Measurements from ENCODE around the gene GIMAP4.
A peak's percentile ranks its signal among the peaks of the same experiment; 100 is the strongest.
"Not testable (repeated sequence)": the region's sequence is repeated elsewhere in the genome, so short reads cannot be mapped to it uniquely, and the experiment has no call there.

The GIMAP4 gene

DNA sequence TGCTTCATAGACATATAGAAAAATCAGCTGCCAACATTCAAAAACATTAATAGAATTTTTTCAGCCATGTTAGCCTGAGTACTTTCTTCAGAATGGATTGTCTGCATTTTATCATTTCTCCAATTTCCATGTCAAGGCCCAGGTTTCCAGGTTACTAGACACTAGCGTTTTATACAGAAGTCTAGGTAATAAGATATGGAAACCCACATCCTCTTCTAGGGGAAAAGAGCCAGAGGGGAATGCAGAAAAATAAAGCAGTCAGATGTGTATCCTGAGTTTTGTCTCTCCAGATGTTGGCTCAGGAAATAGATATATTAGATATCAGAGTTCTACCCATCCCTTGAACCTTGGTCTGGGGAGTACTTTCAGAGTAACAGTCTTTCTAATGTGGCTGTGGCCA is 20.4 kb downstream of the GIMAP4 start:
- no peaks in the 10 kb centered on the region for H3K27me3 ChIP-seq
- peak overlapping the region in 1 of 2 experiments; percentile 16 for H3K4me3 ChIP-seq (ENCODE audit: low read depth in 1 of 2, low read length in 1 of 2)
- TF ChIP-seq, protein P1, sequence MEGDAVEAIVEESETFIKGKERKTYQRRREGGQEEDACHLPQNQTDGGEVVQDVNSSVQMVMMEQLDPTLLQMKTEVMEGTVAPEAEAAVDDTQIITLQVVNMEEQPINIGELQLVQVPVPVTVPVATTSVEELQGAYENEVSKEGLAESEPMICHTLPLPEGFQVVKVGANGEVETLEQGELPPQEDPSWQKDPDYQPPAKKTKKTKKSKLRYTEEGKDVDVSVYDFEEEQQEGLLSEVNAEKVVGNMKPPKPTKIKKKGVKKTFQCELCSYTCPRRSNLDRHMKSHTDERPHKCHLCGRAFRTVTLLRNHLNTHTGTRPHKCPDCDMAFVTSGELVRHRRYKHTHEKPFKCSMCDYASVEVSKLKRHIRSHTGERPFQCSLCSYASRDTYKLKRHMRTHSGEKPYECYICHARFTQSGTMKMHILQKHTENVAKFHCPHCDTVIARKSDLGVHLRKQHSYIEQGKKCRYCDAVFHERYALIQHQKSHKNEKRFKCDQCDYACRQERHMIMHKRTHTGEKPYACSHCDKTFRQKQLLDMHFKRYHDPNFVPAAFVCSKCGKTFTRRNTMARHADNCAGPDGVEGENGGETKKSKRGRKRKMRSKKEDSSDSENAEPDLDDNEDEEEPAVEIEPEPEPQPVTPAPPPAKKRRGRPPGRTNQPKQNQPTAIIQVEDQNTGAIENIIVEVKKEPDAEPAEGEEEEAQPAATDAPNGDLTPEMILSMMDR (IDR thresholded peaks at IDR 0.05): no peak
- no peaks in the 10 kb centered on the region for H3K9me3 ChIP-seq
- no peaks in the 10 kb centered on the region for H3K36me3 ChIP-seq
- H3K4me1 ChIP-seq (ENCODE audit: control insufficient read depth in 1 of 2, insufficient read depth in 1 of 2, low read depth in 1 of 2, low read length in 1 of 2): peaks cover 21% of the 10 kb centered on the region in 2 experiments
- H3K27ac ChIP-seq: peak overlapping the region; percentile 84

DNA sequence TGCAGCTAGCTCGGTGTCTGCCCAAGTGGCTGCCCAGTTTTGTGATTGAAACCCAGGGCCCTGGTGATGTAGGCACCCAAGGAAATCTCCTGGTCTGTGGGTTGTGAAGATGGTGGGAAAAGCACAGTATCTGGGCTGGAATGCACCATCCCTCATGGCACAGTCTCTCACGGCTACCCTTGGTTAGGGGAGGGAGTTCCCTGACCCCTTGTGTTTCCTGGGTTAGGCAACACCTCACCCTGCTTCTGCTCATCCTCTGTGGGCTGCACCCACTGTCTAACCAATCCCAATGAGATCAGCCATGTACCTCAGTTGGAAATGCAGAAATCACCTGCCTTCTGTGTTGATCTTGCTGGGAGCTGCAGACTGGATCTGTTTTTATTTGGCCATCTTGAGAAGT is 27.6 kb downstream of the GIMAP4 start:
- Histone ChIP-seq H3K9me3 (no peaks in the 10 kb centered on the region), H3K36me3 (no peaks in the 10 kb centered on the region), H3K4me1 (ENCODE audit: control insufficient read depth in 1 of 2, insufficient read depth in 1 of 2, low read depth in 1 of 2, low read length in 1 of 2) (no peaks in the 10 kb centered on the region), H3K4me3 (ENCODE audit: low read depth in 1 of 2, low read length in 1 of 2) (no peak overlapping the region), H3K27me3 (no peaks in the 10 kb centered on the region), H3K27ac (no peak overlapping the region)
- TF ChIP-seq, protein P1 (IDR thresholded peaks at IDR 0.05): no peak

DNA sequence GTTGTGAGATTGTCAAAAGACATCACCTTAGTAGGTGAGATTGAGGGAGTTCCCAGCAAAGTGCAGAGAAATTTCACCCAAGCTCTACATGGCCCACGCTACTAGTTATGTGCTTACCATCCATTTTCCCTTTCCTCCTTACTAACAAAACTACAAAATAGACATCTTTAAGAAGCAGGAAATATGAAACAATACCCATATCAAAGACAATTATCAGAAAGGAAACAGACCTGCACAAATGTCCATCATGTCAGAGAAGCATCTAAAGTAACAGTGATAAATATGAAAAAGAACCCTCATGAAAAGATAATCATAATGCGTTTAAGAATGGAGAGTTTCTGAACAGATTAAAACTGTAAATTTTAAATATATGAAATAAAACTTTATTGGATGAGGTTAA is 28.2 kb downstream of the GIMAP4 start:
- Histone ChIP-seq H3K27ac (no peak overlapping the region), H3K4me3 (ENCODE audit: low read depth in 1 of 2, low read length in 1 of 2) (no peak overlapping the region), H3K4me1 (ENCODE audit: control insufficient read depth in 1 of 2, insufficient read depth in 1 of 2, low read depth in 1 of 2, low read length in 1 of 2) (no peaks in the 10 kb centered on the region), H3K36me3 (no peaks in the 10 kb centered on the region), H3K27me3 (no peaks in the 10 kb centered on the region), H3K9me3 (no peaks in the 10 kb centered on the region)
- TF ChIP-seq, protein P1 (IDR thresholded peaks at IDR 0.05): no peak

DNA sequence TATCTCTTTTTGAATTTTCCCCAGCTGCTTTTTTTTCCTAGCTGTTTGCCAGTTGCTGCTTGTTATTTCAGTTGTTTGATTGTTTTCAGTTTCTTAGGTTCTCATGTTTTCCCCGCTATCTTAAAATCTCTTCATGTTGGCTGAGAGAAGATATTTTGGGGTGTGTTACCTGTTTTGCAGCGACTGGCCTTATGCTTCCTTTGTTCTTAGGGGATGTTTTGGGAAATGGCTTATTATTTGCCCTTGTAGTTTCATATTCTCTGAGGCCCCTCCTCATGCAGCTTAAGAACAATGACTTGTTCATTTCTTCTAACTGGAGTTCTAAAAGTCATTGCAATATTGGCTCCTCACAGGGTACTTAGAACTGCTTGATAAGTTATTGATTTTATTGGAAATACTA is 36.4 kb downstream of the GIMAP4 start:
- H3K4me1 ChIP-seq (ENCODE audit: control insufficient read depth in 1 of 2, insufficient read depth in 1 of 2, low read depth in 1 of 2, low read length in 1 of 2); H3K9me3 ChIP-seq; H3K27me3 ChIP-seq; H3K27ac ChIP-seq; H3K4me3 ChIP-seq (ENCODE audit: low read depth in 1 of 2, low read length in 1 of 2); H3K36me3 ChIP-seq: not testable (repeated sequence)

DNA sequence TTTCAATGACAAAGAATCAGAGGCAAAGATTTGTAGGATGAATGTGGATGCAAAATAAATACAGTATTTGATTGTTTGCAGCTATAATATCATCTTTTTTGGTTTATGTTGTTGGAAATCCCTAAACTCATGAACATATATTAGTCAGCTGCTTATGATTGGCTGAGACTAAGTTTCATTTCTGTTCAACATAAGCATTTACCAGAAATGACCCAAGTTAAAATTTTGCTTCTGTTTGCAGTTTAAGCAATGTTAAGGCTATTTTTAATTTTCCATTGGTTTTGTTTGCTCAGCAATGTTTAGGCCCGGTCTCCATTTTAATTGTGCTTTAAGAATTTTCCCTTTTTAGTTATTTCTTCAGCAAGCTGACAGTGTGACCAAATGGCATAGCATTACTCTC is 43.0 kb downstream of the GIMAP4 start:
- TF ChIP-seq, protein P1 (IDR thresholded peaks at IDR 0.05): no peak
- Histone ChIP-seq H3K27me3 (no peaks in the 10 kb centered on the region), H3K9me3 (no peaks in the 10 kb centered on the region)

DNA sequence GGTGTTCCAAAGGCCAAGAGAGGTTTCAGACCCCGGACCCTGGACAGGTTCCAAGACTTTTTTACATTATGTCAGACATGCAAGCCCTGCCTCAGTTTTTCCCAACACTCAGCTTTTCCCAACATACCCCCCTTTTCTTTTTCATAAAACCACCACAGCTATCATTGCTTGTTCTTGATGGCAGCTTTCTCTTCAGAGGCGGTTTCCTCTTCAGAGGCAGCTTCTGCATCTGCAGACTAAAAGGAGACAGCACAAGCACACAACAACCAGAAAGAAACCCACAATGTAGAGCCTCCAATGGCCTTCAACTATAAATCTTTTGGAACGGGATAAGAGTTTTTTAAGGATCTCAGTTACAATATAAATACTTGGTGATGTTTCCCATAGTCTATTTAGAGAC is 45.7 kb downstream of the GIMAP4 start:
- no peak overlapping the region for H3K4me3 ChIP-seq (ENCODE audit: low read depth in 1 of 2, low read length in 1 of 2)
- TF ChIP-seq, protein P1 (IDR thresholded peaks at IDR 0.05): no peak
- H3K27ac ChIP-seq: no peak overlapping the region
- no peaks in the 10 kb centered on the region for H3K36me3 ChIP-seq
- H3K27me3 ChIP-seq: no peaks in the 10 kb centered on the region
- H3K9me3 ChIP-seq: no peaks in the 10 kb centered on the region
- H3K4me1 ChIP-seq (ENCODE audit: control insufficient read depth in 1 of 2, insufficient read depth in 1 of 2, low read depth in 1 of 2, low read length in 1 of 2): no peaks in the 10 kb centered on the region

More for the DNA sequence above, 43.0 kb downstream of the GIMAP4 start:
- no peak overlapping the region for H3K27ac ChIP-seq
- H3K36me3 ChIP-seq: no peaks in the 10 kb centered on the region
- H3K4me1 ChIP-seq (ENCODE audit: control insufficient read depth in 1 of 2, insufficient read depth in 1 of 2, low read depth in 1 of 2, low read length in 1 of 2): no peaks in the 10 kb centered on the region
- no peak overlapping the region for H3K4me3 ChIP-seq (ENCODE audit: low read depth in 1 of 2, low read length in 1 of 2)
